ENCODE measurements around the gene ERICH6B.
"Not testable (repeated sequence)": the region's sequence is repeated elsewhere in the genome, so short reads cannot be mapped to it uniquely, and the experiment has no call there.

Gene ERICH6B

DNA sequence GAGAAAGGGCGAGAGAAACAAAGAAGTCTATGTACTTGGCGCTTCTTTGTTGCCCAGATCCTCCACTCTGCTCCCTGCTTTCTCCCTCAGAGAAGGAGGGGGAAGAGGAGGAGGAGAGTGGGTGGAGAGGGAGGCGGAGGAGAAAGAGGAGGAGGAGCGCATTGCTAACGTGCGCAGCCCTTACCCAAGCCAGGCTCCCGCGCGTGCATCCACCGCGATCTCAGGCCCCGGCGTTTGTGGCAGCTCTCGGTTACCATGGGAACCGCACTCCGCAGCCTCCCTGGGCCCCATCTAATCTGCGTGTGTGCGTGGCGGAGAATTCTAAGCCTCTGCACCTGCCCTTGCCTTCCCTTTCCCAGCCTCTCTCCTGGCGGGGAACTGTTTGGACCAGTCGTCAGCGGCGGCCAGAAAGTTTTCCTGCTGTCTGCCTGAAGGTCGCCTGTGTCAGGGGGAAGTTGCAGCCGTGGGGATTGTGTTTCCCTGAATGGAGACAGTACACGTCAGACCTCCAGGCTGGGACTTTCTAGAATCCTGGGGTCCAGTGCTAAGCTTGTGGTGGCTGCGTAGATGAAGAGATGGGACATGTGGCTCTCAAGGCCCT is at the start of gene ERICH6B:
ERICH6B (minus strand) TSS at position 239 of the 601 bp plus-strand sequence. CDS start 18,734 bp downstream, outside the sequence.
- DNase-seq = no peak

DNA sequence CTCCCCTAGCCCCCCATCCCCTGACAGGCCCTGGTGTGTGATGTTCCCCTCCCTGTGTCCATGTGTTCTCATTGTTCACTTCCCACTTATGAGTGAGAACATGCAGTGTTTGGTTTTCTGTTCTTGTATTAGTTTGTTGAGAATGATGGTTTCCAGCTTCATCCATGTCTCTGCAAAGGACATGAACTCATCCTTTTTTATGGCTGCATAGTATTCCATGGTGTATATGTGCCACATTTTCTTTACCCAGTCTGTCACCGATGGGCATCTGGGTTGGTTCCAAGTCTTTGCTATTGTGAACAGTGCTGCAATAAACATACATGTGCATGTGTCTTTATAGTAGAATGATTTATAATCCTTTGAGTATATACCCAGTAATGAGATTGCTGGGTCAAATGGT is 47.4 kb upstream of the ERICH6B start:
- DNase-seq = not testable (repeated sequence)

DNA sequence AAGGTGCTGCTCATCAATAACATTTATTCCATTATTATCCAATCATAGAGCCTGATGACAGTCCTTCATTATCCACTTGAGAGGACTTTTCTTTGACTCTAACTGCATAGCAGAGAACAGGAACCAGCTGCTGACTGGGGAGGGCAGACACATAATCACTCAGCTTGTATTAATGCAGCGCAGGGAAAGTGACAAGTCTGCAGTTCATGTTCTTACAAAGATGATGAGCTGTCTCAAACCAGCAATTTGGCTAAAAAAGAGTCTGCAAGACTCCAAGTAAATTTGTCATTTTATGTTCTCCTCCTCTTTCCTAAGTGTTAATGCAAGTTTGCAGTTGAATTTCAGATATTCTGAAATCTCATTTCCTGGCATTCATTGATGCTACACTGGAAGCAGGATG is 46.6 kb upstream of the ERICH6B start:
- DNase-seq = no peak

DNA sequence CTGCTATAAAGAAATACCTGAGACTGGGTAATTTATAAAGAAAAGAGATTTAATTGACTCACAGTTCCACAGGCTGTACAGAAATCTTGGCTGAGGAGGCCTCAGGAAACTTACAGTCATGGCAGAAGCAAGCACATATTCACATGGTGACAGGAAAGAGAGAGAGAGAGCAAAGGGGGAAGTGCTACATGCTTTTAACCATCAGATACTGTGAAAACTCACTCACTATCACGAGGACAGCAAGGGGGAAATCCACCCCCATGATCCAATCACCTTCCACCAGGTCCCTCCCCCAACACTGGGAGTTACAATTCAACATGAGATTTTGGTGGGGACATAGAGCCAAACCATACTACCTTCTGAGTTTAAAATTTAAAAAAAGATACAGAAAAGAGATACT is 44.9 kb upstream of the ERICH6B start:
- not testable (repeated sequence) for DNase-seq

DNA sequence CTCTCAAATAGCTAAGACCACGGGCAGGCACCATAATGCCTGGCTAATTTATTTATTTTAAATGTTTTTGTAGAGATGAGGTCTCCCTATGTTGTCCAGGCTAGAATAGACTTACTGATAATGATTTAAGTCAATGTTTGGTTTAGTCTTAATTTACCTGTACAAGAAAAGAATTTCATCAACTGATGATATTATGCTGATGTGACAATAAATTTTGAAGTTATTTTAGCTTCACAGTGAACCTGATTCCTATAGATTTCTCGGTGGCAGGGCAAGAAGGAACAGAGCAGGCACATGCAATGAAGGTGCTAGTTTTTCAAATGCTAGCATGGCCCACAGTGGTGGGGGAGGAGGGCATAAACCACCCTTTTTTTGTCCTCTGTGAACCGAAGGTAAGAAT is 44.0 kb upstream of the ERICH6B start:
- DNase-seq = no peak

DNA sequence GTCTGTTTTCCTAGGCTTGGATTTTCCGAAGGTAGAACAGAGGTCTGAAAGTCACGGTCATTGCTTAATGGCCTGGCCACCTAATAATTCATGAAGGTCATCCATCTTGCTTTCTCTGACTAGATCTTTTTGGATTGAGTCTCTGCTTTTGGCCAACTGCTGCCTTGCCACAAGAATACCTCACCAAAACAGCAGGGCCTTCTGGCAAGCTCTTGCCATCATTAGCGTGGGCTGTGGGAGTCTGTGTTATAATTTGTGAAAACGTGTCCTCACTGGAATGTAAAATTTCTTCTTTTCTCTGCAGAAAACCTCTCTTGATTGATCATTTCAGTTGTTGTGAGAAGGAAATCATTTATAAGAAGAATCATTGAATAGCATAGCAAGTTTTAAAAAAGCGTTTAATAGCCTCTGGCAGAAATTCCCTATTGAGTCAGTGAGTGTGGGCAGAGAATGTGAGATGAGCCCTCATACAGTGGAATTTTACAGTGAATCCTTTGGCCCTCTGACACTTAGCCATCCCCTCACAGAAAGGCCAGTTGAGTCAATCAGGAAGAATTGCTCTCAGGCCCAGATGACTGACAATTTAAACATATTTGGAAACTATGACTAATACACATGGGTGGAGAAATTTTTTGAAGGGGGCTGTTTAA is 43.2 kb upstream of the ERICH6B start:
- DNase-seq = peak; percentile 69

DNA sequence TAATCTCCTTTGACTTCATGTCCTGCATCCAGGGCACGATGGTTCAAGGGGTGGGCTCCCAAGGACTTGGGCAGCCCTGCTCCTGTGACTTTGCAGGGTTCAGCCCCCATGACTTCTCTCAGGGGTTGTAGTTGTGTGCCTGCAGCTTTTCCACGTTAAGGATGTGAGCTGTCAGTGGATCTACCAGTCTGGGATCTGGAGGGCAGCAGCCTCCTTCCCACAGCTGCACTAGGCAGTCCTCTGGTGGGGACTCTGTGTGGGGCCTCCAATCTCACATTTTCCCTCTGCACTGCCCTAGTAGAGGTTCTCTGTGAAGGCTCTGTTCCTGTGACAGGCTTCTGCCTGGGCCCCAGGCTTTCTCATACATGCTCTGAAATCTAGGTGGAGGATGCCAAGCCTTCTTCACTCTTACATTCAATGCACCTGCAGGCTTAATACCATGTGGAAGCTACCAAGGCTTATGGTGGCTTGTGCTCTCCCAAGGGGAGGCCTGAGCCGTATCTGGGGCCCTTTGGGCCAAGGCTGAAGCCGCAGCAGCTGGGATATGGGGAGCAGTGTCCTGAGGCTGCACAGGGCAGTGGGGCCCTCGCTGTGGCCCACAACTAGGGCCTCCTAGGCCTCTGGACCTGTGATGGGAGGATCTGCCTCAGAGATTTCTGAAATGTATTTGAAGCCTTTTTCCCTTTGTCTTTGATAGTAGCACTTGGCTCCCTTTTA is 39.3 kb upstream of the ERICH6B start:
- no peak for DNase-seq

DNA sequence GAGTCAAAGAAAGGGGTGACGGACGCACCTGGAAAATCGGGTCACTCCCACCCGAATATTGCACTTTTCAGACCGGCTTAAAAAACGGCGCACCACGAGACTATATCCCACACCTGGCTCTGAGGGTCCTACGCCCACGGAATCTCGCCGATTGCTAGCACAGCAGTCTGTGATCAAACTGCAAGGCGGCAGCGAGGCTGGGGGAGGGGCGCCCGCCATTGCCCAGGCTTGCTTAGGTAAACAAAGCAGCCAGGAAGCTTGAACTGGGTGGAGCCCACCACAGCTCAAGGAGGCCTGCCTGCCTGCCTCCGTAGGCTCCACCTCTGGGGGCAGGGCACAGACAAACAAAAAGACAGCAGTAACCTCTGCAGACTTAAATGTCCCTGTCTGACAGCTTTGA is 29.7 kb upstream of the ERICH6B start:
- not testable (repeated sequence) for DNase-seq

DNA sequence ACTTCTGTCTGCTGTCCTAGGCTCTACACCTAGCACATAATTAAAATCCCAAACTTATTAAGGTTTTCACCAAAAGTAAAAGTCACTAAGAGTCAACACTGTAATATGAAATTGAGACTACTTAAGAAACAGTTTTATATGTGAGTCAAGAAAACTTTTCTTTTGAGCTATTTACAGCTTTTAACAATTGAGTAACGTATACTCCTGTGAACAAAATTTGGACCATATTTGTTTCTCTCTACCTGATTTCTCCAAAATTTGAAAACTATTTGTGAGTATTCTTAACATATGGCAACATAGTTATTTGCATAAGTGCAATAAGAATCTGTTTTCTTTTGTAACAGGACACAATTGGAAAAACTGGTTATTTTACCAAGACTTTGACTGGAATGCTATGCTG is 26.6 kb upstream of the ERICH6B start:
- not testable (repeated sequence) for DNase-seq

DNA sequence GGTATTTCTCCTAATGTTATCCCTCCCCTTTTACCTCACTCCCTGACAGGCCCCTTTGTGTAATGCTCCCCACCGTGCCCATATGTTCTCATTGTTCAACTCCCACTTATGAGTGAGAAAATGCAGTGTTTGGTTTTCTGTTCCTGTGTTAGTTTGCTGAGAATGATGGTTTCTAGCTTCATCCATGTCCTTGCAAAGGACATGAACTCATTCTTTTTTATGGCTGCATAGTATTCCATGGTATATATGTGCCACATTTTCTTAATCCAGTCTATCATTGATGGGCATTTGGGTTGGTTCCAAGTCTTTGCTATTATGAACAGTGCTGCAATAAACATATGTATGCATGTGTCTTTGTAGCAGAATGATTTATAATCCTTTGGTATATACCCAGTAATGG is 19.8 kb upstream of the ERICH6B start:
- not testable (repeated sequence) for DNase-seq

DNA sequence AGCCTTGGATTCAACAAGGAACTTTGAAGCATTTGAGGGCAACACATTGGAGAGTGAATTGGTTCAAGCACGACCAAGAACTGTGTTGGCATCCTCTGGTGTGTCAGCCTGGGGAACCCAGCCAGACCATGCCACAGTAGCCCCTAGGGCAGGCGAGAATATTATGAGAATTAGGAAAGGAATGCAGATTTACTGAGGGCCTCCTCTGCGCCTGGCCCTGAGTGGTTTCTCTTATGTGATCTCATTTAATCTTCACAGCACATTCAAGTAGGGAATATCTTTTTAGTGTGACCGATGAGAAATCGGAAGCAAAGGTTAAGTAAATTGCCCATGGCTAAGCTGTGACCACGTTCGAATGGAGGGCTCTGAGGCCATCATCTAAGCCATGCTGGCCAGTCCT is 15.3 kb upstream of the ERICH6B start:
- DNase-seq = no peak

DNA sequence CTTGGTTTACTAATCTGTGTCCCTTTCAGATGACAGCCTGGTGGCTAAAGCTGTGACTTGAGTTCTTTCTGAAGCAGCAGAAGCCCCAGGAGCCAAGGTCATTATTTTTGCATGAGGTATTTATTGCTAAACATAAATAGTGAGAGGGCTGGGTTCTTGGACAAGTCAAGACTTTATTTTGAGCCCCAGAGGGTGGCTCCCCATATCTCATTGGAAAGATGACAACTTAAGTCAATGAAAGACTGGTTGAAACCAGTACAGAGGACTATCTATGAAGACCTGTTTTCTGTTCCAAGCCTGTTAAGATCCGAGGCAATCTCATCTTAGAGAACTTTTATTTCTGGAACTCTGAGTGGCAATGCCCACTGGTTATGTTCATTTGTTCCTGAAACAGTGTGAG is 14.4 kb upstream of the ERICH6B start:
- no peak for DNase-seq

DNA sequence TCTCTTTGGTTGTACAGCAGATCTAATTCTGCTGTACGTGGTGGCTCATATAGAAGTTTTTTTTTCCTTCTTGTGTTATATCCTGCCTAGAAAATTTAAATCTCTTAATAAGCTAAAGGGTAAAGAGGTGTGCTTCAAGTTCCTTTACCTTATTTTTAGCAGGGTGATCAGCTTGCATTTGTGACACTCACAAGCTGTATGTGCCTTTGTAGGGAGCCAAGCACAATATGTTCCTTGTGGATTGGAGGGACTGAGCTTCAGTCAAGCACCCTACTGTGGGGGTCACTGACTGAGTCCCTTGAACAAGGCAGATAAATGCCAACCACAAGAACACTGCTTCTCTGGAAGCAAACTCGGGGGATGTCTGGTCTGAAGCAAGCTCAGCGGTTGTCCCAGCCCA is 12.6 kb upstream of the ERICH6B start:
- DNase-seq = no peak

DNA sequence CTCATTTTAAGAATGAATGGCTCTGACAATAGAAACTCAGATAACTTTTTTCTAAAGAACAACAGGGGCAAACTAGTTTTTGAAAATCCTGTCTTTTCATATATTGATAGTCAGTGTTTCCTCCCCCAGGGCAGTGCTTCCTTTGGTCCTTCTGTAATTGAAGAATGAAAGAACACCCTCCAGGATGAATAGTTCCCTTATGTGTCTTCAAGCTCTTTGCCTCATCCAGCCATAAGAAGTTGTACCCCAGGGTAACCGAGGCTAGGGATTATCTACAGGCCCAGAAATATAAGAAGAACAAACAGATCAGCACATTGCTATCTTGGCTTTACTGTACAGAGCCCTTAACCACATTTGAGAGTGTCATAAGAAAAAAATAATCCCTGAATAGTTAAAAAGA is 12.1 kb upstream of the ERICH6B start:
- DNase-seq = no peak

DNA sequence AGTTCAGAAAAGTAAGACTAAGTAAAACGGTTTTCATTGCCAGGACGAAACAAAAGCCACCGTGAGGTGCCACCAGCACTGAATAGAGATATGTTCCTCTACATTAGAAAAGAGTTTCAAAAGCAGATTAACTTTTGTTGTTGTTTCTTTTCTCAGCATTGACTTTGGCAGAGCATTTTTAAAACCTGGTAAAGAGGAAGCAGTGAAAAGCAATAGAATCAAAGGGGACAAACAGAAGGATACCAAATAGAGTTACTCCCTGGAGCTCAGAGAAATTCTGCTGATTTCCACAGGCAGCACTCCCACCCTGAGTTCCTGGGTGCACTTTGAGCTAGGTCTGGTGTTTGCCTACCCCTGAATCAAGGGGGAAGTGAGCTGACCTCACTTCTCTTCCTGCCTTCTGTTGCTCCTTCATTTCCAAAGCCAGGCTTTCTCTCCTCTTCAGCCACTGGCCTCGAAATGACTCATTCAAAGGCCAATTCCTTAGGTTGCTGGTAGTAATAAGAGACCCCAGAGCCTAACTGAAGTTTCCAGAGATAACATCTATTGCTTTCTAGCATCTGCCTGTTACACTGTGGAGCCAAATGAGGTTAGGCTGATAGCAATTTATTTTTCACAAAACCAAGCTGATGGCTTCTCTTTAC is 11.3 kb upstream of the ERICH6B start:
- no peak for DNase-seq

DNA sequence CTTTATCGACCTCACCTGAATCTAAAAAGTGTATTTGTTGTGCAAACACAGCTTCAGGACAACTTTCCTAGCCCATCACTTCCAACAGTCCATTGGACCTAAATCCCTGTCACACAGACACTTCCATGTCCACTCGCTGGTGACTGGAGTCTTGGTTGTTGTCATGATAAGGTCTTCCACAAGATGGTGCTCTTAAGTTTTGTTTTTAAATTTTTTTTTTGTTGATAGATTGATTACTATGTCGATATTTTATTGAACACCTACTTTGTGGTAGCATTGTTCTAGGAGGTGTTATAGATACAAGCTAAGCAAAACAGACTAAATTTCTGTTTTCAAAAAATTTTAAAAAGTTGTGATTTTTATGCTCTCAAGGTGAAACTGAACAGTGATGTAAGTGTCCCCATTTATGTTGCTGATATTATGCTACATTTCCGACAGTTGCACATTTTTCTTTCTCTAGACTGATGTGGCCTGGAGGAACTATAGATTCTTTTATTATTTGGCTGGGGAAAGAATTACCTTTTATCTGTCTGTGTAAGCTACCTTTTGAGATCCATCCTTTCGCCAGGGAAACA is 8.1 kb upstream of the ERICH6B start:
- no peak for DNase-seq

DNA sequence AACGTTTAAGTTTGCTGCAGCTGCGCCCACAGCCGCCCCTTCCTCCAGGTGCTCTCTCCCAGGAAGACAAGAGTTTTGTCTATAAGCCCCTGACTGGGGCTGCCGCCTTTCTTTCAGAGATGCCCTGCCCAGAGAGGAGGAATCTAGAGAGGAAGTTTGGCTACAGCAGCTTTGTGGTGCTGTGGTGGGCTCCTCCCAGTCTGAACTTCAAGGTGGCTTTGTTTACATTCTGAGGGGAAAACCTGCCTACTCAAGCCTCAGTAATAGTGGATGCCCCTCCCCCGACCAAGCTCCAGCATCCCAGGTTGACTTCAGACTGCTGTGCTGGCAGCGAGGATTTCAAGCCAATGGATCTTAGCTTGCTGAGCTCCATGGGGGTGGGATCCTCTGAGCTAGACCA is 6.4 kb upstream of the ERICH6B start:
- no peak for DNase-seq

DNA sequence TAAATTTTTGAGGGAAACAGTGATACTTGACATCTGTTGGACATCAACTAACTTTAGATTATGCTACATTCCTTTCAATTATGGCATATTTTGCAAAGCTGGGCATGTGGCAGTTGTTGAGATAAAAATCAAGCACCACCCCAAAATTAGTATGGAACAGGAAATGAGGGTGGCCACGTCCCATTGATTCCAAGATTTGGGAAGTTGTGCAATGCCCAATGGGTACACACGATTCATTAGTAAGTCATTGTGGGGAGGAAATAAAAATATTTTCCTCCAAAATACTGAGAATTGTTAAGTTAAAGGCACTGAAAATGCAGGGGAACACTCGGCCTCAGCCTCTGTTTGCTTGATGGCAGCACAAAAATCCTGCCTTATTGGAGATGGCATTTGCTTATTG is 7.6 kb downstream of the ERICH6B start:
- DNase-seq = no peak

DNA sequence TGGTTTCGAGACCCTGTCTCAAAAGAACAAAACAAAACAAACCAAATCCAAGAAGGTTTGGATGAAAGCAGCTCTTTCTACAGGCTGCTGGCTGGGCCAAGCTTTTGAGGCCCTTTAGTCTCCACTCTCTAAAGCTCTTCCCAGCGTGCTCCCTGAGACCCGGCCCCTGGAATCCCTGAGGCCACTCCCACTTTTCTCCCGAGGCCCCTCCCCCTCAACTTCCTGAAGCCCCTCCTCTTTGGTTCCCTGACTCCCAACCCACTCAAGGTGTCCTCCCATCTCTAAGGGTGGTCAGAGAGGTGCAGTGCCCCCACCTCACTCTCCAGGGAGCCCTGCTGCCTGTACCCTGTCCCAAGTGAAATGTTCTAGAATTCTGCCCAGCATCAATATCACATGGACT is 10.6 kb downstream of the ERICH6B start:
- no peak for DNase-seq

DNA sequence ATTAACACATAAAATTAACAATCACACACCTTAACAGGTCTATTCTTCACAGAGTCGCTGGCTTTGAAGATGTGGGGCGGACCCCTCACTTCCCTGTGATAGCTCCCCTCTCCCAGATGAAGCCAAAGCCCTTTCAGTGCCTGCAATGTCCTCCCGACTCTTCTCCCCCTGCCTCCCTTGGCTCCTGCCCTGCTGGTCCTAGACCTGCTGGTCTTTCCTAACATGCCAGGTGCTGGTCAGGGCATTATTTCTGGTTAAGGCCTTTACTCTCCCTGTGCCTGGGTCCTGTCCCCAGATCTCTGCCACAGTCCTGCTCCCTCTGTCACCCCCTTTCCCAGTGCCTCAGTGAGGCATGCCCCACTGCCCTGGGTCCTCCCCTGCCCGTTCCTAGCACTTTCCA is 12.2 kb downstream of the ERICH6B start:
- no peak for DNase-seq

DNA sequence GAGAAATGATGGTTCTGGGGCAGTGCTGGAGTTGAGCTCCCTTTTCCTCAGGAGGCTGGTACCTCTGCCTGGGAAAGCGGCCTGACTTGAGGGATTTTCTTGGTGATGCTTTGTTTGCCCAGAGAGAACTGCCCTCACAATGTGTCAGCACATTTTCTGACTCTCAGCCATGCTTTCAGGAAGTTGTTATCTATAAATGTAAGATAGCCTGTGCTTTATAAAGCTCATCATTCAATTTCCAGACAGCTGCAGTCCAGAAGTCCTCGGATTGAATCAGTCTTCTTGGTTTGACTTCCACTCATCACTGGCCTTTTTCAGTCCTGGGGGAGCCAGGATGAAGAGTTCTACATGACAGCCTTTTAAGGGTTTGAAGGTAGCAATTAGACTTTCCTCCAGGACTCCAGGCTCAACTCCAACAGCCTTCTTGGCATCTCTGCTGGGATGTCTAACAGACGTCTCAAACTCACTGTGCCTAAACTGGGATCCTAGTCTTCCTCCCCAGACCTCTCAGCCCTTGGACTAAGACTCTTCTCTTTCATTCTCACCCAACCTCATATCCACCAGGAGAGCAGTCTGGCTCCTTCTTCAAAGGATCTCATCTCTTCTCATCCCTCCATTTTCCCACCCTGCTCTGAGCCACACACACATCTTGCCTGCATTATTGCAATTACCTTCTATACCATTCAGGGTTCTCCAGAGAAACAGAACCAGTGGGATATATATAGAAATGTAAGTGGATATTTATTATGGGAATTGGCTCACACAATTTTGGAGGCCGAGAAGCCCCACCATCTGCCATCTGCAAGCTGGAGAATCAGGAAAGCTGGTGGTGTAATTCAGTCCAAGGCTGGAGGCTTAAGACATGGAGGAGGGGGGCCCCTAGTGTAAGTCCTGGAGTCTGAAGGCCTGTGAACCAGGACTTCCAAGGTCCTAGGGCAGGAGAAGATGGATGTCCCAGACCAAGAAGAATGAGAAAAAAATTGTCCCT is 13.1 kb downstream of the ERICH6B start:
- DNase-seq = no peak

DNA sequence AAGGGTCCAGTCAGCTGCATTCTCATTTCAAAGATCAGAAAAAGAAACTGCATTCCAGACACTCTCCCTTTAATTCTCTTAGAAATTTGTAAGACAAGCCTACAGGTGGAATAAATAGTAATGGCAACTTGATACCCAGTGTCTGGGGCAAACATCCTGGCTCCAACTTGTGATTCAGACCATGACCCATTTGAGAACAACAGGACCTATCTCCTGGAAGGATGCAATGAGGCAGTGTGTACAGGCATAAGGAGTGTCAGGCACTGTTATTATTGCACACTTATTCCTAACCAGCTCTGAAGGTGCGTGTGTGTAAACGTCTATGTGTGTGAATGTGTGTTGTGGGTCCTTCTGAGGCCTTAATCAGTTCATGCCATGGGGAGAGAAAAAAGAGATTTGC is 13.9 kb downstream of the ERICH6B start:
- DNase-seq = no peak
